ENCODE measurements around the gene NDFIP2.

- TF ChIP-seq PML (IDR thresholded peaks at IDR 0.05; ENCODE audit: low read length) (no peak), SIX5 (IDR thresholded peaks at IDR 0.05; ENCODE audit: low read depth, low read length, severe bottlenecking) (no peak), ZBTB33 (IDR thresholded peaks at IDR 0.05) (no peak), NFIC (IDR thresholded peaks at IDR 0.05; ENCODE audit: low read depth, low read length) (no peak), ATF2 (IDR thresholded peaks at IDR 0.05; ENCODE audit: low read length) (no peak), POLR2A (IDR thresholded peaks at IDR 0.05; ENCODE audit: low read depth, low read length) (no peak), BMI1 (IDR thresholded peaks at IDR 0.05; ENCODE audit: borderline replicate concordance) (no peak), CTCF (IDR thresholded peaks at IDR 0.05 in 2 of 3, conservative IDR thresholded peaks at IDR 0.05 in 1 of 3; ENCODE audit: control insufficient read depth in 2 of 3, extremely low read depth in 1 of 3, insufficient read depth in 1 of 3, low read depth in 3 of 3, low read length in 3 of 3) (no peak), KAT2A (conservative IDR thresholded peaks at IDR 0.05; ENCODE audit: control insufficient read depth, low read depth, low read length) (no peak), EZH2 (IDR thresholded peaks at IDR 0.05; ENCODE audit: borderline replicate concordance, control insufficient read depth, low read depth, low read length) (no peak), YBX1 (IDR thresholded peaks at IDR 0.05) (no peak)
Measured at GRCh38 chr13:79492918-79493594, 12.1 kb downstream of the NDFIP2 start.
